HG03064 (cell line): ENCODE measurements around the gene CYP19A1.

Experiments
- ATAC-seq: cut with Tn5 transposase; IDR thresholded peaks from one replicate; pipeline ENCODE4 v1.9.1; 2021; ENCODE audit warnings: low read depth; ENCODE audit not compliant: unreplicated experiment

CYP19A1 gene

GRCh38 chr15:51328926-51329325 lies 9.5 kb downstream of the CYP19A1 start:
- ATAC-seq: no peak

GRCh38 chr15:51327081-51327480 lies 11.3 kb downstream of the CYP19A1 start:
- no peak for ATAC-seq

- no peak for ATAC-seq
Measured at GRCh38 chr15:51325167-51325566, 13.2 kb downstream of the CYP19A1 start.

GRCh38 chr15:51323749-51324148 lies 14.6 kb downstream of the CYP19A1 start:
- no peak for ATAC-seq

GRCh38 chr15:51322621-51323296 lies 15.6 kb downstream of the CYP19A1 start:
- ATAC-seq: no peak

GRCh38 chr15:51321316-51321715 lies 17.1 kb downstream of the CYP19A1 start:
- ATAC-seq: no peak

GRCh38 chr15:51320843-51321242 lies 17.6 kb downstream of the CYP19A1 start:
- ATAC-seq: no peak

GRCh38 chr15:51319539-51319938 lies 18.9 kb downstream of the CYP19A1 start:
- ATAC-seq: no peak

GRCh38 chr15:51318382-51319150 lies 19.8 kb downstream of the CYP19A1 start:
- ATAC-seq: no peak

- no peak for ATAC-seq
Measured at GRCh38 chr15:51316636-51317035, 21.8 kb downstream of the CYP19A1 start.

GRCh38 chr15:51315726-51316125 lies 22.7 kb downstream of the CYP19A1 start:
- ATAC-seq: no peak

GRCh38 chr15:51314391-51315337 lies 23.7 kb downstream of the CYP19A1 start:
- no peak for ATAC-seq

- no peak for ATAC-seq
Measured at GRCh38 chr15:51313644-51314280, 24.6 kb downstream of the CYP19A1 start.

GRCh38 chr15:51313074-51313393 lies 25.4 kb downstream of the CYP19A1 start:
- no peak for ATAC-seq

- no peak for ATAC-seq
Measured at GRCh38 chr15:51312166-51313073, 26.0 kb downstream of the CYP19A1 start.

- no peak for ATAC-seq
Measured at GRCh38 chr15:51311510-51311909, 26.9 kb downstream of the CYP19A1 start.

GRCh38 chr15:51310064-51310463 lies 28.3 kb downstream of the CYP19A1 start:
- no peak for ATAC-seq

GRCh38 chr15:51307811-51308210 lies 30.6 kb downstream of the CYP19A1 start:
- no peak for ATAC-seq

GRCh38 chr15:51307325-51307724 lies 31.1 kb downstream of the CYP19A1 start:
- ATAC-seq: no peak
